ENCODE measurements around the gene MRPS15.

DNA sequence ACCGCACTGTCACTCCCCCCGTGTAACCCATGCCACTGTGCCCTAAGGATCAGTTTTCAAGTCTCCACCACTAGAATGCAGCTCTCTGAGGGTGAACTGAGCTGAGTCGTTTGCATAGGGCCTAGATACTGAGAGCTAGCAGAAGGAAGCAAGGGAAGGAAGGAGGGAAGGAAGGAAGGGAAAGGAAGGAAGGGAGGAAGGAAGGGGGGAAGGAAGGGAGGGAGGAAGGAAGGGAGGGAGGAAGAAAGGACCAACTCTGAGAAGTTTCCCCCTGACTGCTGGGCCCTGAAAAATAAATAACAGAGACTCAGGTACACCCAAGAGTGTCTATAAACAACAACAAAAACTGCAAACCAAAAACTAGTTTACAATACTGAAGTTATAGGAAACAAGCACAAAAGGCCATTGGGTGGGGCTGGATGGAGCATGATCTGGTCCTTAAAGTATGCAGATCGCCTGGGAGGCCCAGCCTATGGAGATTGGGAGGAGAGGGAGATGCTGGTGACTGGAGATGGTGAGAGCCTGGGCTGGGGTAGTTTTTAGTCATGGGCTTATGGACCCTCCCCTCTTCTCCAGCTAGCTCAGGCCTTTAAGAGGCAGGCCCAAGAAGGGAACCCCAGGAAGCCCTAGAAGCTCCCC is 1.7 kb upstream of the MRPS15 start:
- TF ChIP-seq, protein P1, sequence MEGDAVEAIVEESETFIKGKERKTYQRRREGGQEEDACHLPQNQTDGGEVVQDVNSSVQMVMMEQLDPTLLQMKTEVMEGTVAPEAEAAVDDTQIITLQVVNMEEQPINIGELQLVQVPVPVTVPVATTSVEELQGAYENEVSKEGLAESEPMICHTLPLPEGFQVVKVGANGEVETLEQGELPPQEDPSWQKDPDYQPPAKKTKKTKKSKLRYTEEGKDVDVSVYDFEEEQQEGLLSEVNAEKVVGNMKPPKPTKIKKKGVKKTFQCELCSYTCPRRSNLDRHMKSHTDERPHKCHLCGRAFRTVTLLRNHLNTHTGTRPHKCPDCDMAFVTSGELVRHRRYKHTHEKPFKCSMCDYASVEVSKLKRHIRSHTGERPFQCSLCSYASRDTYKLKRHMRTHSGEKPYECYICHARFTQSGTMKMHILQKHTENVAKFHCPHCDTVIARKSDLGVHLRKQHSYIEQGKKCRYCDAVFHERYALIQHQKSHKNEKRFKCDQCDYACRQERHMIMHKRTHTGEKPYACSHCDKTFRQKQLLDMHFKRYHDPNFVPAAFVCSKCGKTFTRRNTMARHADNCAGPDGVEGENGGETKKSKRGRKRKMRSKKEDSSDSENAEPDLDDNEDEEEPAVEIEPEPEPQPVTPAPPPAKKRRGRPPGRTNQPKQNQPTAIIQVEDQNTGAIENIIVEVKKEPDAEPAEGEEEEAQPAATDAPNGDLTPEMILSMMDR (IDR thresholded peaks at IDR 0.05; ENCODE audit: low read length): no peak
- TF ChIP-seq EZH2 (IDR thresholded peaks at IDR 0.05; ENCODE audit: borderline replicate concordance, low read length): no peak
